Lower leg skin (tissue), 4 donors: ENCODE data around the gene ADISSP. TPM values are rescaled to one million over a fixed set of nuclear protein-coding genes. Genes with fewer than 3 reads are reported as not detected.

Source experiments
- DNase-seq, 2 donors: peaks; one replicate each; pipeline ENCODE4 v3.0.0-alpha.2; 2019; ENCODE audit warnings: low spot score in 2 of 2
- H3K4me3 ChIP-seq: fragments of 200-600 bp; sonication (generic); 2 replicates; pipeline ENCODE4 v1.5.1; 2017; ENCODE audit warnings: mild to moderate bottlenecking, low read depth; ENCODE audit not compliant: poor library complexity, severe bottlenecking
- POLR2A ChIP-seq, 2 donors: fragments of 450-650 bp; IDR thresholded peaks; one replicate each; pipeline ENCODE4 v1.6.1; 2016 to 2017; ENCODE audit warnings: antibody characterized with exemption in 2 of 2, mild to moderate bottlenecking in 1 of 2, moderate library complexity in 1 of 2
- WGBS, 2 donors: methylation state at CpG; one replicate each; pipeline ENCODE4 v1.1.5; 2018; 5-methylcytosine and 5-hydroxymethylcytosine counted together
- intact Hi-C: fragments of 100-400 bp; cut with DNase I; formaldehyde crosslinking; loops from one replicate; pipeline ENCODE4 v1.15.0; 2023; ENCODE audit warnings: low total_unique reads
- total RNA-seq, 4 donors: library from RNA; depleted of rRNA; stranded (reverse); fragments of >200 nt; gene quantifications; one replicate each; pipeline ENCODE4 v1.1.0, GENCODE V29; 2016
- TF ChIP-seq, protein P1 (sequence below), 3 donors: fragments of 450-650 bp; IDR thresholded peaks; one replicate each; pipeline ENCODE4 v1.5.1; 2016; ENCODE audit warnings: antibody characterized with exemption in 3 of 3, mild to moderate bottlenecking in 3 of 3, moderate library complexity in 2 of 3

The ADISSP gene
- total RNA-seq, 4 donors from 2014 or later: 9.7 to 21.8 (median 15.5) TPM

DNA sequence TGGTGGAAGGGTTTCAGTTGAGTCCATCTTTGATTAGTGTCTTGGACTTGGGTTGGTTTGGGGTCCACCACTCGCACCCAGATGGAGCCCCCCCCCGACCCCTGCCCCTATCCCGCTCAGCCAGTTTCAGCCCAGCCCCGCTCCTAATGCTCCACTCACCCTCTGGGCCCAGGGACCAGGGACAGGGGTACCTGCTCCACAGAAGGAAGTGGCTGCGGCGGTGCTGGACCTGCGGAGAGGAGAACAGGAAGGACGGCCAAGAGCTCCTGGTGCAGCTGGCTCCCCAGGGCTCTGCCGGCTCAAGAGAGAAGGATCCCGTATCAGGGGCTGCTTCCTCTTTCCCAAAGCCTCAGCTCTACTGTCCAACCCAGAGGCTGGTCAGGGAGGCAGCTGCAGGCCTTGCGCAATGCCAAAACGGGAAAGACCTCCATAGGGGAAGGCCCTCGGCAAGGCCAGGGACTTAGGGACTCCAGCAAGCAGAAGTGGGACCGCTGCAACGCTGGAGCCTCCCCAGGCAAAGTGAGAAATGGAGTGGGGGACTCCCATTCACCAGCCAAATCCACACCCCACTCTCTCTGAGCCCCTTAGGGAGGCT is 55.2 kb downstream of the ADISSP start, which contains the start of gene SIGLEC1:
Gene SIGLEC1 (minus strand): TSS at position 322 of the 595 bp plus-strand sequence. CDS start 5,472 bp downstream, outside the sequence.
- 80 to 81% methylated on average over 15 of the region's 15 CpGs for WGBS, 2 donors
- peak in 1 of 2 donors; percentile 60 for DNase-seq
- intact Hi-C loops: no loop called here
- TF ChIP-seq, protein P1, sequence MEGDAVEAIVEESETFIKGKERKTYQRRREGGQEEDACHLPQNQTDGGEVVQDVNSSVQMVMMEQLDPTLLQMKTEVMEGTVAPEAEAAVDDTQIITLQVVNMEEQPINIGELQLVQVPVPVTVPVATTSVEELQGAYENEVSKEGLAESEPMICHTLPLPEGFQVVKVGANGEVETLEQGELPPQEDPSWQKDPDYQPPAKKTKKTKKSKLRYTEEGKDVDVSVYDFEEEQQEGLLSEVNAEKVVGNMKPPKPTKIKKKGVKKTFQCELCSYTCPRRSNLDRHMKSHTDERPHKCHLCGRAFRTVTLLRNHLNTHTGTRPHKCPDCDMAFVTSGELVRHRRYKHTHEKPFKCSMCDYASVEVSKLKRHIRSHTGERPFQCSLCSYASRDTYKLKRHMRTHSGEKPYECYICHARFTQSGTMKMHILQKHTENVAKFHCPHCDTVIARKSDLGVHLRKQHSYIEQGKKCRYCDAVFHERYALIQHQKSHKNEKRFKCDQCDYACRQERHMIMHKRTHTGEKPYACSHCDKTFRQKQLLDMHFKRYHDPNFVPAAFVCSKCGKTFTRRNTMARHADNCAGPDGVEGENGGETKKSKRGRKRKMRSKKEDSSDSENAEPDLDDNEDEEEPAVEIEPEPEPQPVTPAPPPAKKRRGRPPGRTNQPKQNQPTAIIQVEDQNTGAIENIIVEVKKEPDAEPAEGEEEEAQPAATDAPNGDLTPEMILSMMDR (IDR thresholded peaks at IDR 0.05): no peak
- no peak for TF ChIP-seq POLR2A (IDR thresholded peaks at IDR 0.05)
- H3K4me3 ChIP-seq: no peak within 1 kb of the TSS

GRCh38 chr20:3711484-3711941 is 56.0 kb downstream of the ADISSP start:
- intact Hi-C loops: loop anchor here (2.0 kb wide), 1 partner anchor 35 kb away; no protein-coding TSS in a partner anchor
- TF ChIP-seq, protein P1 (IDR thresholded peaks at IDR 0.05): no peak
- no peak for TF ChIP-seq POLR2A (IDR thresholded peaks at IDR 0.05)
- no peak for DNase-seq
- H3K4me3 ChIP-seq: no peak overlapping the region
- 79 to 84% methylated on average over 4 of the region's 4 CpGs for WGBS, 2 donors

DNA sequence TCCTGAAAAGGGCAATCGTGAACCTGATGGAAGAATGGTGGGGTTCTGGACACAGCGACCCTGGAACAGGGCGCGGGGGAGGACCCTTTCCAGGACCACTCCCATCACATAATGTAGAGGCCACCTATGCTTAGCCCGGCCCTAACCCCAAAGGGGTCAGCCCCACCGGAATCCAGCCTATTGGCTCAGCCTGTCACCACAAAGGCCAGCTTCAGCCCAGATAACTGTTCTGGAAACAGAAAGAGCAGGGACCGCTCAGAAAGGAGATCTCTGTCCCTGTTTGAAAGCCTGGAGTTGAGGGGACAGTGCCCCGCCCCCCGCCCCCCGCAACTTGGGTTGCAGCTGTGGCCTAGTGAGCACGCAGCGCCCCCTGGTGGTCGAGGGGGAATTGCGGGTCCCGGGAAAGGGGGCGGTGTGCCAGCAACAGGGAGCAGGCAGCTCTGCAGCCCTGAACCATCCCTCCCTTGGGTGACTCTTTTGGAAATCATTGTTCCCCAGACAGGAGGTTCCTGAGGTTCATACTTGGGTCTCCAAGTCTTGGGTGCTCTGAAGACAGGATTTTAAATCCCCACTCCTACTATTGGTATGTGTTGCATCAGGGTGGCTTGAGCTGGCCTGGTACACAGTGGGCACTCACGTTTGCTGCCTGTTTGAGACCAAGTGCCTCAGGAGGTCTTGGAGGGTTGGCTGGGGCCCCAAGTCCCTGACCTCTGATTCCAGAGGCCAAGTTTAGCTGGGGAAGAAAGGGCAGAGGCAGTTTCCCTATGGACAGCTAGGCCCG is 56.7 kb downstream of the ADISSP start:
- H3K4me3 ChIP-seq: no peak overlapping the region
- WGBS, 2 donors: 31 to 35% methylated on average over 15 to 18 of the region's 18 CpGs
- intact Hi-C loops: loop anchor here (2.0 kb wide), 1 partner anchor 34 kb away; no protein-coding TSS in a partner anchor
- DNase-seq: peak; percentile 50 to 96
- TF ChIP-seq, protein P1 (IDR thresholded peaks at IDR 0.05): peak in 1 of 3 donors; percentile 60
- no peak for TF ChIP-seq POLR2A (IDR thresholded peaks at IDR 0.05)

DNA sequence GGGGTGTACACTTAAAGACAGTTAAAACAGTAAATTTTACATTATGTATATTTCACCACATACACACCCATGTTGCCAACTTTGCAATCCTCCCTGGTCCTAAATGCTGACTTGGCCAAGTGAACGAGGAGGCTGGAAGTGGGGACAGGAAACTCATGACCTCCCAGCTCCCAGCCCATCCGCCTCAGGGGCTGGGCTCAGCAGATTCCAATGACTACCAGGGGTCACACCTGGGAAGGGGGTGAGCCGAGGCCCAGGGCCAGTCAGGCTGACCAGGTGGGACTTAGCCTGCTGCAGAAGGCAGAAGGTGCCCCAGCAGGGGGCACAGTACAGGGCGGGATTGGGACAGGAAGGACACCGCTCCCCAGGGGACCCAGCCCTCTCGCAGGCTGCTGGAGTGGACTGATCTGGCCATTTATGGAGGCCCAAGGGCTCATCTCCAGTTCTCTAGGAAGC is 57.5 kb downstream of the ADISSP start:
- TF ChIP-seq, protein P1 (IDR thresholded peaks at IDR 0.05): no peak
- TF ChIP-seq POLR2A (IDR thresholded peaks at IDR 0.05): no peak
- intact Hi-C loops: loop anchor here (2.0 kb wide), 1 partner anchor 33 kb away; no protein-coding TSS in a partner anchor
- H3K4me3 ChIP-seq: no peak overlapping the region
- no peak for DNase-seq
- 35 to 63% methylated on average over 4 to 5 of the region's 6 CpGs for WGBS, 2 donors

GRCh38 chr20:3707508-3707899 is 60.0 kb downstream of the ADISSP start:
- WGBS, 2 donors: 92 to 99% methylated on average over 3 of the region's 3 CpGs
- no peak for DNase-seq

More at GRCh38 chr20:3707508-3707899, 60.0 kb downstream of the ADISSP start:
- H3K4me3 ChIP-seq: no peak overlapping the region
- intact Hi-C loops: no loop called here
- TF ChIP-seq, protein P1 (IDR thresholded peaks at IDR 0.05): no peak
- TF ChIP-seq POLR2A (IDR thresholded peaks at IDR 0.05): no peak
